SU-DHL-6 (cell line): ENCODE results near the gene GIMAP5.

Source experiments
- H2AFZ ChIP-seq: fragments of 200-600 bp; sonication (generic); 2 replicates; pipeline ENCODE4 v1.6.1; 2014; ENCODE audit warnings: low read depth, mild to moderate bottlenecking, moderate library complexity, mixed read lengths, antibody characterized with exemption, low read length; ENCODE audit not compliant: severe bottlenecking
- H3F3A ChIP-seq: fragments of 200-600 bp; shearing (Covaris generic); 2 replicates; pipeline ENCODE4 v1.6.0; 2016; ENCODE audit warnings: antibody characterized with exemption, mild to moderate bottlenecking; ENCODE audit not compliant: insufficient read depth
- H3K27ac ChIP-seq: fragments of 200-600 bp; sonication (generic); 2 replicates; pipeline ENCODE4 v1.5.1; 2016; ENCODE audit warnings: low read depth, mild to moderate bottlenecking, low read length, moderate library complexity, mixed read lengths
- H3K27me3 ChIP-seq: fragments of 200-600 bp; sonication (generic), shearing (Covaris generic); 2 replicates; pipeline ENCODE4 v1.6.0; 2014; ENCODE audit warnings: mild to moderate bottlenecking, low read length
- H3K36me3 ChIP-seq: fragments of 200-600 bp; sonication (generic); 2 replicates; pipeline ENCODE4 v1.6.1; 2014; ENCODE audit warnings: mild to moderate bottlenecking, low read length, mixed read lengths
- H3K4me2 ChIP-seq: fragments of 300-600, 200-600 bp; shearing (Covaris generic), sonication (generic); 2 replicates; pipeline ENCODE4 v1.6.0; 2014; ENCODE audit warnings: low read length, low read depth, mild to moderate bottlenecking; ENCODE audit not compliant: poor library complexity, severe bottlenecking
- H3K4me3 ChIP-seq: fragments of 200-600 bp; sonication (generic); 2 replicates; pipeline ENCODE4 v1.5.1; 2014; ENCODE audit warnings: antibody characterized with exemption, low read length, mild to moderate bottlenecking, mixed read lengths; ENCODE audit not compliant: insufficient read depth, poor library complexity, severe bottlenecking
- H3K79me2 ChIP-seq: fragments of 200-600 bp; sonication (generic); 2 replicates; pipeline ENCODE4 v1.6.1; 2014; ENCODE audit warnings: mild to moderate bottlenecking, low read length, moderate library complexity; ENCODE audit not compliant: insufficient read depth
- H3K9ac ChIP-seq: fragments of 200-600 bp; sonication (generic); 2 replicates; pipeline ENCODE4 v1.7.0; 2014; ENCODE audit warnings: mild to moderate bottlenecking, low read length
- H3K9me2 ChIP-seq: fragments of 200-600 bp; sonication (generic); replicated peaks from 2 replicates; pipeline ENCODE4 v1.6.1; 2014; ENCODE audit warnings: low read length; ENCODE audit not compliant: insufficient read depth
- H3K9me3 ChIP-seq: fragments of 200-600 bp; sonication (generic); 2 replicates; pipeline ENCODE4 v1.6.1; 2014; ENCODE audit warnings: low read length, mixed read lengths; ENCODE audit not compliant: insufficient read depth
- H4K20me1 ChIP-seq: fragments of 200-600 bp; sonication (generic); 2 replicates; pipeline ENCODE4 v1.6.1; 2014; ENCODE audit warnings: low read depth, mild to moderate bottlenecking, antibody characterized with exemption, low read length, moderate library complexity, mixed read lengths
- CTCF ChIP-seq: fragments of 200-600 bp; sonication (generic); IDR thresholded peaks from one replicate; pipeline ENCODE4 v1.5.1; 2017; ENCODE audit warnings: antibody characterized with exemption, mild to moderate bottlenecking, low read length, moderate library complexity; ENCODE audit not compliant: insufficient read depth, poor library complexity, severe bottlenecking
- EZH2phosphoT487 ChIP-seq: fragments of 200-600 bp; sonication (generic), shearing (Covaris generic); conservative IDR thresholded peaks from 2 replicates; pipeline ENCODE4 v1.6.1; 2018; ENCODE audit warnings: mild to moderate bottlenecking, antibody characterized with exemption, low read length, moderate library complexity, mixed read lengths

The GIMAP5 gene

GRCh38 chr7:150703209-150703608, 34.0 kb upstream of the GIMAP5 start:
- Histone ChIP-seq H3K9me3 (no peaks in the 10 kb centered on the region), H3K27ac (no peak overlapping the region), H4K20me1 (no peaks in the 10 kb centered on the region), H3K4me3 (no peak overlapping the region), H3K9me2 (no peaks in the 10 kb centered on the region), H3K36me3 (no peaks in the 10 kb centered on the region), H3K79me2 (no peaks in the 10 kb centered on the region), H3F3A (no peaks in the 10 kb centered on the region), H3K9ac (no peak overlapping the region), H3K27me3 (no peaks in the 10 kb centered on the region), H3K4me2 (no peak overlapping the region), H2AFZ (no peak overlapping the region)
- TF ChIP-seq EZH2phosphoT487 (no peak), CTCF (no peak)

- TF ChIP-seq EZH2phosphoT487 (no peak), CTCF (no peak)
- Histone ChIP-seq H3F3A (no peaks in the 10 kb centered on the region), H3K27me3 (no peaks in the 10 kb centered on the region), H3K4me2 (no peak overlapping the region), H3K36me3 (no peaks in the 10 kb centered on the region), H3K9me3 (no peaks in the 10 kb centered on the region), H3K9me2 (no peaks in the 10 kb centered on the region), H4K20me1 (no peaks in the 10 kb centered on the region), H3K27ac (no peak overlapping the region), H2AFZ (no peak overlapping the region), H3K9ac (no peak overlapping the region), H3K79me2 (no peaks in the 10 kb centered on the region), H3K4me3 (no peak overlapping the region)
Measured at GRCh38 chr7:150715293-150715692, 21.9 kb upstream of the GIMAP5 start.

GRCh38 chr7:150715738-150716137, 21.5 kb upstream of the GIMAP5 start:
- Histone ChIP-seq H3K4me2 (no peak overlapping the region), H3K9ac (no peak overlapping the region), H4K20me1 (no peaks in the 10 kb centered on the region), H3K9me3 (no peaks in the 10 kb centered on the region), H2AFZ (no peak overlapping the region), H3K36me3 (no peaks in the 10 kb centered on the region), H3F3A (no peaks in the 10 kb centered on the region), H3K9me2 (no peaks in the 10 kb centered on the region), H3K27ac (no peak overlapping the region), H3K4me3 (no peak overlapping the region), H3K27me3 (no peaks in the 10 kb centered on the region), H3K79me2 (no peaks in the 10 kb centered on the region)
- TF ChIP-seq EZH2phosphoT487 (no peak), CTCF (no peak)

- Histone ChIP-seq H3K9ac (no peak within 1 kb of the TSS), H3K27ac (no peak within 1 kb of the TSS), H3K9me3 (no peaks in the 10 kb centered on the region), H3K36me3 (no peaks in the 10 kb centered on the region), H3K79me2 (no peaks in the 10 kb centered on the region), H3K4me3 (no peak within 1 kb of the TSS), H3K9me2 (no peaks in the 10 kb centered on the region), H2AFZ (no peak within 1 kb of the TSS), H4K20me1 (no peaks in the 10 kb centered on the region), H3K4me2 (no peak within 1 kb of the TSS), H3F3A (no peaks in the 10 kb centered on the region), H3K27me3 (no peaks in the 10 kb centered on the region)
- TF ChIP-seq CTCF: no peak
- no peak for TF ChIP-seq EZH2phosphoT487
Measured at GRCh38 chr7:150716368-150716767, 20.9 kb upstream of the GIMAP5 start, which contains the start of gene GIMAP1. TSS of gene GIMAP1 (plus strand) at chr7:150716613. CDS start at chr7:150719048, 2,435 bp downstream.
